KOPT-K1 (cell line): ENCODE data around the gene CD247.

ENCODE experiments used
- H3K27ac ChIP-seq: fragments of 200-600 bp; sonication (generic); 2 replicates; pipeline ENCODE4 v1.5.1; 2016; ENCODE audit warnings: antibody characterized with exemption, mild to moderate bottlenecking, low read depth, low read length; ENCODE audit not compliant: poor library complexity, severe bottlenecking
- H3K36me3 ChIP-seq: fragments of 200-600 bp; sonication (generic); 2 replicates; pipeline ENCODE4 v1.5.1; 2017; ENCODE audit warnings: antibody characterized with exemption, mild to moderate bottlenecking, low read length, moderate library complexity; ENCODE audit not compliant: insufficient read depth
- H3K9me3 ChIP-seq: fragments of 200-600 bp; sonication (generic); 2 replicates; pipeline ENCODE4 v1.5.1; 2017; ENCODE audit warnings: antibody characterized with exemption, low read length, mild to moderate bottlenecking; ENCODE audit not compliant: insufficient read depth, poor library complexity, severe bottlenecking

Gene CD247

DNA sequence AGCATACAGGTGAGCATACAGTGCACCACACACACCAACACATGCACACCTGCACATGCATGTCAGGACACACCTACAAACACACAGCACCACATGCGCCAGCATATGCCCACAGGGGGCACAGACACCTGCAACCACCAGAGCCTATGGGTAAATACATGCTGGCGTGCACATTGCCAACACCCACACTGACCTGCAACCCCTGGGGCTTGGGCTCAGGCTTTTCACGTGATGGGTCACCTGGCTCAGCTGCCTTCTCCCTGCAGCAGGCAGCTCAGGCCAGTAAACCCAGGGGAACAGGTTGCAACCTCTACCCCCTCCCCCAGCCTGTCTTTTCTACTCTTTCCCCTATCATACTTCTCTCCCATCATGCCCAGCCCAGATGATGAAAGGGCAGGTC lies 8.1 kb downstream of the CD247 start:
- Histone ChIP-seq H3K27ac (no peak overlapping the region), H3K9me3 (no peaks in the 10 kb centered on the region), H3K36me3 (peaks cover 96% of the 10 kb centered on the region)

DNA sequence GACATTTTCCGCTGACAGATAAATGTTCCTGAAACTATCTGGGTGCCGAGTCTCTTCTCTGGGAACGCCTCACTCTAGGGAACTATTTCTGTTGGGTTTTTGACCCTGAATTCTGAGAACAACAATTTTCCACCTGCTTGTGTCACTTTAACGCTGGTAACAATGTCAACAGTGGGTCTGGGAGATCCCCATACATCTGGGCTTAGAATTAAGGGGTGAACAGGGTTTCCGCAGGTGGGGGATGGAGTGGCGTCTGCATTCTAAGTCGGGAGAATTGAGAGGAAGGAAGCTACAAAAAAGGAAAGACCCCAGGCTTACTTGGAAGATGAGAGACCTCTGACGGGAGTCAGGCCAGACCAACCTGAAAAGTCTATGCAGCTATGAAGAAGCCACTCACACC lies 8.7 kb downstream of the CD247 start:
- Histone ChIP-seq H3K36me3 (peaks cover 96% of the 10 kb centered on the region), H3K27ac (no peak overlapping the region), H3K9me3 (no peaks in the 10 kb centered on the region)

DNA sequence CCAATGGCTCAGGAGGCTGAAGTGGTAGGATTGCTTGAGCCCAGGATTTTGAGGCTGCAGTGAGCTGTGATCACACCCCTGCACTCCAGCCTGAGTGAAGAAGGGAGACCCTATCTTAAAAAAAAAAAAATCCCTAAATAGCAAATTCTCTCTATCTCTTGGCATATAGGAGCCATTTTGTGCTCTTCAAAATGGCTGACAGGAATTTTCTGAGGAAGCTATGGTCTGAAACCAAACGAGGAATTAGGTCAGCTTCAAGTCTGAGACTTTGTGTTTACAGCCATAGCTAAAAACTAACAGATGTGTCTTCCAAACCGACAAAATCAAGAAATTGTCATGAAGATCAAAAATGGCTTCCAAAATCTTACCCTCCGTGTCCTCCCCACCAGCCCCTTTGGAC lies 10.6 kb downstream of the CD247 start:
- peaks cover 98% of the 10 kb centered on the region for H3K36me3 ChIP-seq
- no peak overlapping the region for H3K27ac ChIP-seq
- H3K9me3 ChIP-seq, result no peaks in the 10 kb centered on the region

DNA sequence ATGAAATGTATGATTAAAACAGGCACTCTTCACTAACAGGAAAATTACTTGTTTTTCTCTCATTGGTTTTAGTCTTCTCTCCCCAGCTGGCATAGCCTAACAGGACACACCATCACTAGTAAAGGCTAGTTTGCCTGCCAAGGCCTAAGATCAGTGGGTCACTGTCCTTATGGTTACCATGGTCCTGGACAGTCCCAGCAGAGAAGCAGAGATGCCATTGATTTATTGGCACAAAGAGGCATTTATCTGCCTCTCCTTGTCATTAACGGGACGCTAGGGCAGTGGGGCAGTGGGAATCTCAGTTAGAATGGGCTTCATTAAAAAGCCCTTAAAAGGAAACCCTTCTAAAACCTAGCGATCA lies 13.9 kb downstream of the CD247 start:
- H3K9me3 ChIP-seq, result no peaks in the 10 kb centered on the region
- H3K27ac ChIP-seq, result no peak overlapping the region
- H3K36me3 ChIP-seq, result peaks cover 97% of the 10 kb centered on the region

DNA sequence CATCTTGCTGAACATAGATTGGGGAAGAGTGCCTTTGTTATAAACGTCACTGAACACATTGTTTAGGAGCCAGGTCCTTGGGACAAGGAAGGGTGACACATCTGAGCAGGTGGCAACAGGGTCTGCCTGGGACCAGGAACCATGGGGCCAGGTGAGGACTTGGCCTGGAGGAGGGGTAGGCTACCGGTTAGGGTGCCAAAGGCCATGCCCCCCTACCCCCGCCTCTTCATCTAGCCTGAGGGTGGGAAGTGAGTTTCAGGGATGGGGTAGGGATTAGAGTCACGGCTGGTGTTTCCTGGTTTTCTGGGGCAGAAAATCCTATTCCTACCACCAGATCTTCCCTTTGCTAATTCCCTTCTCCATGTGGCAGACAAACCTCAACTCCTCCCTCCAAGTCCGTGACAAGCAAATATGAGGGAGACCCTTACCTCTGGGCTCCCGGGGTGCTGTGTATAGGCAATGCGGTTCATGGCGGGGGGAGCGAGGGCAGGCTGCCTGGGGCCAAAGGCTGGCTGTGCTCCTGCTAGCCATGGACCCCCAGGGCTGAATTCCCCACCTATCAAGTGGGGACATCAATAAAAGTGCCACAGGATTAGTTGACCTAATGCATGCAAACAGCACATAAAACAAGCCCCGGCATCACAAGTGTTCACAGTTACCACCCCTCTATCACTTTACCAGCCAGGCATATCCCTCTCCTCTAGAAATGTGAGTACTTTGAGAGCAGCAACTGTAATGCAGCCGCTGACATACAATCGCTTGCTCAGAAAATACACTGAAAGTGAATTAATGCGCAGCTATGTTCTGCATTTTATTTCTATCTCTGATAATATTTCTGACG lies 14.5 kb downstream of the CD247 start:
- Histone ChIP-seq H3K9me3 (no peaks in the 10 kb centered on the region), H3K27ac (no peak overlapping the region), H3K36me3 (peaks cover 97% of the 10 kb centered on the region)

DNA sequence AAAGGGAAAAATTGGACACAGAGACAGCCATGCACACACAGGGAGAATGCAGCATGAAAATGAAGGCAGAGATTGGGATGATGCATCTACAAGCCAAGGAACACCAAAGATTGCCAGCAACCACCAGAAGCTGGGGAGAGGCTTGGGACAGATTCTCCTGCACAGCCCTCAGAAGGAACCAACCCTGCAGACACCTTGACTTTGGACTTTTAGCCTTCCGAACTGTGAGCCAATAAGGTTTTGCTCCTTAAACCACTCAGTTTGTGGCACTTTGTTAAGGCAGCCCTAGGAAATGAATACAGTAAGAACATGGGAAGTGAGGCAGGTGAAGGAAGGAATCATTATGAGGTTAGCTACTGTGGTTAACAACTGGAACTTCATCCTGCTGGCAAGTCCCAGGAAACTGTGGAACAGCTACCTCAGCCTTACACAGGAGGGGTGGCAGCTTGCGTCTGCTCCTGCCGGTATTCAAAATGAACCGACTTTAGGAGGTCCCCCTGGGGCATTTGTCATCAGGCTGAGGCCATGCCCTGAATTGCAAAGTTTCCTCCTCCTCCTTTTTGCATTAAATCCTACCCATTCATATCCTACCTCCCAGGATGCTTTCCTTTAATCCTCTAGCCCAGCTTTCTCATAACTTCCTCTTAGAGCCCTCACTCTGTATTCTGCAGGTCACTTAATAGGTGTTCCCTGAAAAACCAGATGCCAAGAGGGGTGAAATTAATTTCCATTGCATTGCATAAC lies 15.4 kb downstream of the CD247 start:
- peaks cover 97% of the 10 kb centered on the region for H3K36me3 ChIP-seq

DNA sequence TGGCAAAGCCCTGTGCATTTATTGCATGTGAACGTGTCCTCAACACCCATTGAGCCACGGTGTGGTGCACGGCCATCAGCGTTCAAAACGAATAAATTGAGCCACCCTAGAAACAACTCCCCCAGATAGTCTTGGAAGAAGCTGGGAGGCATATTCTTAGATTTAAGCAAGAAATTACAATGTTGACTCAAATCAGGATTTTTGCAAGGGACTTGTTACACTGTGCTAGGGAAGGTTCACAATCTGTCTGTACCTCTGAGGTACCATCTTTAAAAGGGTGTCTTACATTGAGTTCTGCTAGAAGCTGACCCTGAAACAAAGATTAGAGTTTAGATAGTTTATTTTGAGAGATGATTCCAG lies 16.2 kb downstream of the CD247 start:
- no peaks in the 10 kb centered on the region for H3K9me3 ChIP-seq
- peaks cover 97% of the 10 kb centered on the region for H3K36me3 ChIP-seq
- H3K27ac ChIP-seq, result peak overlapping the region; percentile 42

More for the DNA sequence above, 15.4 kb downstream of the CD247 start:
- no peaks in the 10 kb centered on the region for H3K9me3 ChIP-seq
- H3K27ac ChIP-seq, result no peak overlapping the region

DNA sequence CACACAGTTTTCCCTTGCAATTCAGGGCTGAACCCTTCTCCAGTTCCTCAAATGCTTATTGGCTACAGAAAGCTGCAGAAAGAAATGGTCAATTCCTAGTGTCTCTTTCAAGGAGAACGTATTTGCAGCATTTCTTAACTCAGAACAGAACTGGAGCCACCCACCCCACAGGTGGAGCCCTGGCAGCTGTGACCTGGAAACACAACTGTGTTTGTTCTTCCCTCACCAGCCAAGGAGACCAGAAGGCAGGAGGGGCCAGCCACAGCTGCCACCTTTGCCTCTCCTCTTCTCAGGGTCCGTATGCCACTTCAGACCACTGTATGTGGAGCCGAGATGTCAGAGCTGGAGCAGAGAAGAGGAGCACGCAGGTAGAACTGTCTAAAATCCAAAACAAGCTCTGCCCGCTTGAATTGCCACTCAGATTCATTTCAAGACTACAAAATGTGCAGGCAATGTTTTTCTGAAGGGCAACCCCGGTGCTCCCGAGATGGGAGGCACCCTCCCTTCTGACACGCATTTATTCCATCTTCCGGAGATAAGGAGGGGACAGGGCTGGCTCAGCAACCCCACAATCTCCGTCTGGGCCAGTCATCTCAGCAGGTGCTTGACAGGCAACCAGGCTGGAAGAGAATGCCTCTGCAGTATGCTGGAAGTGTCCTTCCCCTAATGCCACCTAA lies 16.7 kb downstream of the CD247 start:
- no peaks in the 10 kb centered on the region for H3K9me3 ChIP-seq
- H3K27ac ChIP-seq, result peak overlapping the region; percentile 42
- peaks cover 97% of the 10 kb centered on the region for H3K36me3 ChIP-seq

DNA sequence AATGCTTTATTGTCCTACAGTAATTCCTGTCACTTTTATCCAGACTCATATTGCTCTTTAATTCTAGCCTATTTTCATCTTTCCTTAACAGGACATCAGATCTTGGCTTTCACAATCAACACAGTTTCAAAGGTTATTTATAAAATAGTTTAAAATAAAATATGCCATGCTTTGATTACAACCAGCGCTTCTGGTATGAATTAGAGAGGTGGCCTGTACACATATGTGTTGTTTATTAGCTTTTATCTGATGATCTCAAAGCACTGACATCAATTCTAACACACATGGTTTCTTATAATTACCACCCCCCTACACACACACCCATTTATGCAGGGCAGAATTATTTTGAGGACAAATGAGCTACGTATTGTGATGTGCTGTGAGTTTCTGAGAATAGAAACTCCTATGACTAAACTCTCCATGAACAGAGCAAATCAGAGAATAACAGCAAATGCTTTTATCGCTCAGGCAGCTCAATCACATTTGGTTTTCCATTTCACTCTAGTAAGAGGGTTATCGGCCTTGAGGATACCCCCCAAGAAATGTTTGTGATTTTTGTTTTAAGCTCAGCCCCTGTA lies 18.0 kb downstream of the CD247 start:
- peak overlapping the region; percentile 49 for H3K27ac ChIP-seq
- peaks cover 98% of the 10 kb centered on the region for H3K36me3 ChIP-seq
- no peaks in the 10 kb centered on the region for H3K9me3 ChIP-seq

DNA sequence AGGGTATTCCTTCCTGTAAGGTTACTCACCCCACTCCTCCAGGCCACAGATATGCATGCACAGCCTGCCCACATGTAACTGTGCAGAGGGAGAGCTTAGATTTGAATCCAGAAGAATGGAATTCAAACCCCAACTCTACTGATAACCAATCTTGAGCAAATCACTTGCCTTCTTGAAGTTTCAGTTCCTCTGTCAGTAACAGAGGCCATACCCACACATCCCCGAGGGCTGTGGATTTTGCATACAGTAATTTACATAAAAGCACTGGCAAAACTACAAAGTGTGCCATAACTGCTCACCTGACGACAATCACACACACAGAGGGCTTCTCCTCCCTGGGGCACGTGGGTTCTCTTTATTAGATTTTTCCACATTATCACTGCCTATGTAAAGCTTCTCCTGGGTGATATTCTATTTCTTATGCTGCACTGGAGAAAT lies 18.6 kb downstream of the CD247 start:
- peaks cover 98% of the 10 kb centered on the region for H3K36me3 ChIP-seq
- no peaks in the 10 kb centered on the region for H3K9me3 ChIP-seq
- peak overlapping the region; percentile 49 for H3K27ac ChIP-seq

DNA sequence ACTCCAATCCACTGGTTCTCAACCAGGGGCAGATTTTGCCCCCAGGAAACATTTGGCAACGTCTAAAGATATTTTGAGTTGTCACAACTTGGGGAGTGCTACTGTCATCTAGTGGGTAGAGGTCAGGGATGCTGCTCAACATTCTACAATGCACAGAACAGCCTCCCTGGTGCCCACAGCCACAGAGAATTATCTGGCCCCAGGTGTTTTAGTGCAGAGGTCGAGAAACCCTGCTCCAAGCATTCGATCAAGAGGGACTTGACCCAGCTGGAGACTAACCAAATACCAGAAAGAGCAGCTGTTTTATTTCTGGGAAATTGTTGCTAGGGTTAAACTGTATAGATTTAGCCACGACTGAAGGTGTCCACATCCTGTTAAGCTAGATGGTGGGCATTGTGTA lies 19.2 kb downstream of the CD247 start:
- H3K36me3 ChIP-seq, result peaks cover 98% of the 10 kb centered on the region
- peak overlapping the region; percentile 49 for H3K27ac ChIP-seq

DNA sequence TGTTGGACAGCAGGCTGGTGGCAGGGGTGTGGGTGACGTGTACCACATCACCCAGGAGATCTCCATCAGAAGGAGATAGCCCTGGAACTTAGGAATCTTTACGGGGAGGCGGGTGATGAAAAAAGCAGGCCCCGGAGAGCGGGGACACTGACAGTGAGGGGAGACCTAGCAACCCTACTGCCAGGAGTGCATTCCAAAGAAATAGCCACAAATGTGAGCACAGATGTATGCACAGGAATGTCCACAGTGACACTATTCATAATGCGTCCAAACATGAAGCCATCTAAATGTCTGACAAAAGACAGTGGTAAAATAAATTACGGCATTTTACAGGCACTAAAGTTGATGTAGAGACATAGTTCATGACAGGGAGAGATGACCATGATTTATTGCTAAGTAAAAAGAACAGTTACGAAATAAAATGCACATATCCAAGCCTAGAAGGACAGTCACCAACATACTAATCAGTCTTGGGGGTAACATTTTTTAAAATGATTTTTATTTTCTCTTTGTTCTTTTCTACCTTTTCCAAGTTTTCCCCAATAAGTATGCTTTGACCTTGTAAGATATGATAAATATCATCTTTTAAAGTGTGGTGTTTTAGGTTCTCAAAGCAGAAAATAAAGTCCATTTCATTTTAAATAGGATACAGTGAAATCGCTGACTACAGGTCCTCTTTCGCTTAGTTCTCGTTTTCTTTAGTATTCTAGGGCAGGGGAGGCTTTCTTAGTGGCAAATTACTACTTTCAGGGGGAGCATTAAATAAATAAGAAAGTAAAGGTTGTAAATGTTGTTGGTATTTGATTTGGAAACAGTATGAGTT lies 21.3 kb downstream of the CD247 start:
- Histone ChIP-seq H3K9me3 (no peaks in the 10 kb centered on the region), H3K36me3 (peaks cover 98% of the 10 kb centered on the region), H3K27ac (peak overlapping the region; percentile 18)

More for the DNA sequence above, 19.2 kb downstream of the CD247 start:
- H3K9me3 ChIP-seq, result no peaks in the 10 kb centered on the region

DNA sequence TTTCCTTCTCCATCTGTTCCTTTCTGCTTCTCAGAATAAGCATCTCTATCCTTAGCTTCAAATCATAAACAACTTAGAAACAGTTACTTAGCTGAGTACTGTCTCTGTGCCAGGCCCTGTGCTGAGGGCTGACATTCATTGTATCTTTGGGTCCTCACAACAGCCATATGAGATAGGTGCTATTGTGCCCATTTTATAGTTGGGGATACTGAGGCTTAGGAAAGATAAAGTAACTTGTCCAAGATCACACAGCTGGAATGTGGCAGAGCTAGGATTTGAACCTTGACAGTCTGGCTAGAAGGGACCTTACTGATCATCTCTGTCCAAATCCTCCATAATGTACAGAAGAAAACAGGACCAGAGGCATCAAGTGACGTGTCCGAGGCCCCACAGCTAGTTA lies 25.0 kb downstream of the CD247 start:
- H3K9me3 ChIP-seq, result no peaks in the 10 kb centered on the region
- peaks cover 80% of the 10 kb centered on the region for H3K36me3 ChIP-seq
- peak overlapping the region; percentile 3 for H3K27ac ChIP-seq

DNA sequence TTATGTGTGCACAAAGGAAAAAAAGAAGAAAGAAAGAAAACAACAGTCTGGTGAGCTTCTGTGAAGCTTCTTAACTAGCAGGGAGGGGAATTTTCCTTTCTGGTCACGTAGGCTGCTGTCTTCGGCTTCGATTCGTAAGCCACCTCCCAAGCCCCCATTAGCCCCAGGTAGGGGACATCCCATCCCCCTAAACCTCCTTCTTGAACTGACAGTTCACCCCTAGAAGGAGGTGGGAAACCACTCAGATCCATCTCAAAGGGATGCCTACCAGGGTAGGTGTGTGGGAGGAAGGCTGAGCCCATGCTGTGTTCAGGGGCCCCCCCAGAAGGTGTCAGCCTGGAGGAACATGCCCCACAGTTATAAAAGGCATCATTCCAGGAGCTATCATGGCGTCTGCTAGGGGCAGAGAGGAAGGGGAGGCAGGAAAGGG lies 25.8 kb downstream of the CD247 start:
- peaks cover 80% of the 10 kb centered on the region for H3K36me3 ChIP-seq
- H3K27ac ChIP-seq, result peak overlapping the region; percentile 49
- no peaks in the 10 kb centered on the region for H3K9me3 ChIP-seq
